Progenitor cell of endocrine pancreas (in vitro differentiated cells): ENCODE data around the gene ATP2A2. TPM values are rescaled to one million over a fixed set of nuclear protein-coding genes. Genes with fewer than 3 reads are reported as not detected.

Experiments used
- DNase-seq: peaks from one replicate; pipeline ENCODE4 v3.0.0; 2021; ENCODE audit warnings: low spot score; ENCODE audit not compliant: unreplicated experiment
- H3K27ac Mint-ChIP-seq: 2 replicates; pipeline ENCODE4 v1.8.0; 2021; ENCODE audit warnings: mild to moderate bottlenecking, moderate library complexity, mixed read lengths
- H3K27me3 Mint-ChIP-seq: 2 replicates; pipeline ENCODE4 v1.8.0; 2021; ENCODE audit warnings: mixed read lengths
- H3K36me3 Mint-ChIP-seq: 2 replicates; pipeline ENCODE4 v1.8.0; 2022; ENCODE audit warnings: mixed read lengths; ENCODE audit not compliant: insufficient read depth
- H3K4me1 Mint-ChIP-seq: 2 replicates; pipeline ENCODE4 v1.8.0; 2021; ENCODE audit warnings: low read depth, mixed read lengths
- H3K4me3 Mint-ChIP-seq: 2 replicates; pipeline ENCODE4 v1.8.0; 2021; ENCODE audit warnings: low read depth, mild to moderate bottlenecking, moderate library complexity, mixed read lengths
- H3K9me3 Mint-ChIP-seq: 2 replicates; pipeline ENCODE4 v1.8.0; 2021; ENCODE audit warnings: low read depth, mixed read lengths
- CTCF ChIP-seq: fragments of 200-600 bp; sonication (generic); IDR thresholded peaks from one replicate; pipeline ENCODE4 v1.5.0; 2021; ENCODE audit warnings: antibody characterized with exemption, mild to moderate bottlenecking; ENCODE audit not compliant: unreplicated experiment
- total RNA-seq: library from RNA; stranded (reverse); gene quantifications from 2 replicates; pipeline ENCODE4 v1.2.1, GENCODE V29; 2021

Gene ATP2A2
- total RNA-seq, 1 donor from 2014 or later: 167 TPM

GRCh38 chr12:110348431-110349059 is 67.5 kb downstream of the ATP2A2 start:
- Mint-ChIP-seq H3K4me1 (peaks cover 4% of the 10 kb centered on the region), H3K27ac (no peak overlapping the region), H3K9me3 (no peaks in the 10 kb centered on the region), H3K27me3 (no peaks in the 10 kb centered on the region), H3K4me3 (no peak overlapping the region), H3K36me3 (peaks cover 25% of the 10 kb centered on the region)
- no peak for TF ChIP-seq CTCF
- no peak for DNase-seq

GRCh38 chr12:110349096-110349495 is 68.0 kb downstream of the ATP2A2 start:
- peaks cover 20% of the 10 kb centered on the region for H3K36me3 Mint-ChIP-seq
- peak overlapping the region; percentile 79 for H3K27ac Mint-ChIP-seq
- no peak for DNase-seq
- no peak overlapping the region for H3K4me3 Mint-ChIP-seq
- H3K27me3 Mint-ChIP-seq: no peaks in the 10 kb centered on the region
- TF ChIP-seq CTCF: no peak
- H3K4me1 Mint-ChIP-seq: peaks cover 4% of the 10 kb centered on the region
- H3K9me3 Mint-ChIP-seq: no peaks in the 10 kb centered on the region

GRCh38 chr12:110349514-110350151 is 68.6 kb downstream of the ATP2A2 start:
- H3K4me1 Mint-ChIP-seq: peaks cover 4% of the 10 kb centered on the region
- TF ChIP-seq CTCF: no peak
- no peaks in the 10 kb centered on the region for H3K9me3 Mint-ChIP-seq
- no peak overlapping the region for H3K4me3 Mint-ChIP-seq
- no peaks in the 10 kb centered on the region for H3K27me3 Mint-ChIP-seq
- no peak for DNase-seq
- H3K36me3 Mint-ChIP-seq: peaks cover 18% of the 10 kb centered on the region
- peak overlapping the region; percentile 79 for H3K27ac Mint-ChIP-seq

GRCh38 chr12:110351119-110351518 is 70.1 kb downstream of the ATP2A2 start:
- Mint-ChIP-seq H3K36me3 (peaks cover 15% of the 10 kb centered on the region), H3K4me1 (peaks cover 4% of the 10 kb centered on the region), H3K4me3 (no peak overlapping the region), H3K27ac (no peak overlapping the region), H3K27me3 (no peaks in the 10 kb centered on the region), H3K9me3 (no peaks in the 10 kb centered on the region)
- TF ChIP-seq CTCF: no peak
- DNase-seq: no peak

GRCh38 chr12:110352401-110352800 is 71.4 kb downstream of the ATP2A2 start:
- Mint-ChIP-seq H3K27ac (no peak overlapping the region), H3K4me3 (no peak overlapping the region), H3K4me1 (peaks cover 4% of the 10 kb centered on the region), H3K36me3 (peaks cover 9% of the 10 kb centered on the region), H3K9me3 (no peaks in the 10 kb centered on the region), H3K27me3 (no peaks in the 10 kb centered on the region)
- TF ChIP-seq CTCF: no peak
- no peak for DNase-seq
